ENCODE measurements around the gene SPAG7. TPM values are rescaled to one million over a fixed set of nuclear protein-coding genes. Genes with fewer than 3 reads are reported as not detected.
"Not testable (repeated sequence)": the region's sequence is repeated elsewhere in the genome, so short reads cannot be mapped to it uniquely, and the experiment has no call there.

SPAG7 gene
- total RNA-seq, 6 experiments from 2014 or later: 59.4 to 76.9 (median 65.6) TPM

GRCh38 chr17:4932756-4933155, 34.9 kb downstream of the SPAG7 start:
- no peak overlapping the region for H3K4me3 Mint-ChIP-seq
- peaks cover 4% of the 10 kb centered on the region for H3K27me3 Mint-ChIP-seq (ENCODE audit: insufficient read depth)
- no peak overlapping the region for H3K27ac Mint-ChIP-seq
- peaks cover 25% of the 10 kb centered on the region for H3K36me3 Mint-ChIP-seq (ENCODE audit: low read depth)
- peaks cover 10% of the 10 kb centered on the region for H3K4me1 Mint-ChIP-seq (ENCODE audit: low read depth)
- no peak for TF ChIP-seq CTCF (IDR thresholded peaks at IDR 0.05)
- no peaks in the 10 kb centered on the region for H3K9me3 Mint-ChIP-seq
- DNase-seq: no peak

- H3K27me3 Mint-ChIP-seq (ENCODE audit: insufficient read depth): peaks cover 4% of the 10 kb centered on the region
- no peak for TF ChIP-seq CTCF (IDR thresholded peaks at IDR 0.05)
- H3K4me1 Mint-ChIP-seq (ENCODE audit: low read depth): peaks cover 10% of the 10 kb centered on the region
- H3K9me3 Mint-ChIP-seq: no peaks in the 10 kb centered on the region
- no peak within 1 kb of the TSS for H3K4me3 Mint-ChIP-seq
- H3K36me3 Mint-ChIP-seq (ENCODE audit: low read depth): peaks cover 25% of the 10 kb centered on the region
- no peak for DNase-seq
- no peak within 1 kb of the TSS for H3K27ac Mint-ChIP-seq
Observed at GRCh38 chr17:4931963-4932362, 35.7 kb downstream of the SPAG7 start, which contains the start of gene GP1BA. Gene GP1BA, plus strand, starts transcription at chr17:4932277. Its CDS starts 328 bp downstream, at chr17:4932605.

- H3K27me3 Mint-ChIP-seq (ENCODE audit: insufficient read depth): peaks cover 2% of the 10 kb centered on the region
- no peak for TF ChIP-seq CTCF (IDR thresholded peaks at IDR 0.05)
- no peak for DNase-seq
- peaks cover 2% of the 10 kb centered on the region for H3K4me1 Mint-ChIP-seq (ENCODE audit: low read depth)
- no peak overlapping the region for H3K4me3 Mint-ChIP-seq
- H3K36me3 Mint-ChIP-seq (ENCODE audit: low read depth): peaks cover 20% of the 10 kb centered on the region; the same call in 1 of the 2 replicates
- H3K9me3 Mint-ChIP-seq: no peaks in the 10 kb centered on the region
- H3K27ac Mint-ChIP-seq: no peak overlapping the region
Observed at GRCh38 chr17:4928881-4929280, 38.7 kb downstream of the SPAG7 start.

GRCh38 chr17:4926577-4927335, 40.9 kb downstream of the SPAG7 start:
- H3K4me3 Mint-ChIP-seq, H3K27ac Mint-ChIP-seq: not testable (repeated sequence)

GRCh38 chr17:4921320-4921719, 46.3 kb downstream of the SPAG7 start:
- H3K4me3 Mint-ChIP-seq: no peak overlapping the region
- no peak for DNase-seq
- H3K27ac Mint-ChIP-seq: no peak overlapping the region
- peaks cover 1% of the 10 kb centered on the region; the same call in 1 of the 2 replicates for H3K27me3 Mint-ChIP-seq (ENCODE audit: insufficient read depth)
- H3K9me3 Mint-ChIP-seq: no peaks in the 10 kb centered on the region
- peaks cover 10% of the 10 kb centered on the region for H3K4me1 Mint-ChIP-seq (ENCODE audit: low read depth)
- TF ChIP-seq CTCF (IDR thresholded peaks at IDR 0.05): no peak
- H3K36me3 Mint-ChIP-seq (ENCODE audit: low read depth): no peaks in the 10 kb centered on the region

More at GRCh38 chr17:4926577-4927335, 40.9 kb downstream of the SPAG7 start:
- not testable (repeated sequence) for DNase-seq; H3K9me3 Mint-ChIP-seq; H3K4me1 Mint-ChIP-seq (ENCODE audit: low read depth); H3K27me3 Mint-ChIP-seq (ENCODE audit: insufficient read depth)
- H3K36me3 Mint-ChIP-seq (ENCODE audit: low read depth): peaks cover 20% of the 10 kb centered on the region; the same call in 1 of the 2 replicates

- Mint-ChIP-seq H3K4me3 (no peak overlapping the region), H3K27me3 (ENCODE audit: insufficient read depth) (peaks cover 1% of the 10 kb centered on the region; the same call in 1 of the 2 replicates), H3K9me3 (no peaks in the 10 kb centered on the region), H3K27ac (no peak overlapping the region), H3K4me1 (ENCODE audit: low read depth) (peaks cover 10% of the 10 kb centered on the region), H3K36me3 (ENCODE audit: low read depth) (no peaks in the 10 kb centered on the region)
- TF ChIP-seq CTCF (IDR thresholded peaks at IDR 0.05): no peak
- no peak for DNase-seq
Observed at GRCh38 chr17:4920351-4921048, 47.1 kb downstream of the SPAG7 start.
